Activated CD8-positive, alpha-beta memory T cell treated with anti-CD3 and anti-CD28 coated beads, Interleukin-2, amount 50 U/mL, for 24 hours (primary cell): ENCODE data around the gene ZDHHC17.

Experiments used
- DNase-seq: peaks from one replicate; pipeline ENCODE4 v3.0.0-alpha.2; 2020; ENCODE audit errors: extremely low read depth

ZDHHC17 gene

GRCh38 chr12:76878099-76878898 is 114.4 kb downstream of the ZDHHC17 start:
- no peak for DNase-seq

- no peak for DNase-seq
Observed at GRCh38 chr12:76878899-76879709, 115.2 kb downstream of the ZDHHC17 start, which contains the start of gene CSRP2. Gene CSRP2, minus strand, starts transcription at chr12:76879019. Its CDS starts 12,759 bp downstream, at chr12:76866260.

- DNase-seq = no peak
Observed at GRCh38 chr12:76879710-76880518, 116.0 kb downstream of the ZDHHC17 start.

GRCh38 chr12:76880519-76881023 is 116.7 kb downstream of the ZDHHC17 start:
- DNase-seq = no peak

GRCh38 chr12:76881142-76881541 is 117.2 kb downstream of the ZDHHC17 start:
- DNase-seq = no peak

- no peak for DNase-seq
Observed at GRCh38 chr12:76882367-76882766, 118.5 kb downstream of the ZDHHC17 start.

GRCh38 chr12:76883151-76883550 is 119.2 kb downstream of the ZDHHC17 start:
- no peak for DNase-seq

GRCh38 chr12:76883811-76884210 is 119.9 kb downstream of the ZDHHC17 start:
- DNase-seq = no peak

GRCh38 chr12:76888775-76889174 is 124.9 kb downstream of the ZDHHC17 start:
- no peak for DNase-seq

- no peak for DNase-seq
Observed at GRCh38 chr12:76890151-76891143, 126.5 kb downstream of the ZDHHC17 start.

- DNase-seq = no peak
Observed at GRCh38 chr12:76891609-76892008, 127.7 kb downstream of the ZDHHC17 start.

GRCh38 chr12:76895796-76896195 is 131.9 kb downstream of the ZDHHC17 start:
- no peak for DNase-seq

GRCh38 chr12:76896274-76896673 is 132.4 kb downstream of the ZDHHC17 start:
- DNase-seq = no peak

- no peak for DNase-seq
Observed at GRCh38 chr12:76898442-76898841, 134.5 kb downstream of the ZDHHC17 start.

- DNase-seq = no peak
Observed at GRCh38 chr12:76899522-76899921, 135.6 kb downstream of the ZDHHC17 start.

- no peak for DNase-seq
Observed at GRCh38 chr12:76901628-76902380, 137.9 kb downstream of the ZDHHC17 start.
